Caco-2 (cell line): ENCODE measurements around the gene DEDD2. TPM values are rescaled to one million over a fixed set of nuclear protein-coding genes. Genes with fewer than 3 reads are reported as not detected.

Experiments used
- BruUV-seq: library from RNA; stranded (reverse); fragments of 400-500 nt; replicated peaks from 2 replicates; lab custom pipeline; 2021; lab: Mats Ljungman, UMichigan
- CTCF ChIA-PET: fragments of 300-600 bp; sonication (Branson Sonifier 250); formaldehyde crosslinking; loops from one replicate; lab custom pipeline; 2022; ENCODE audit warnings: antibody characterized with exemption; lab: Charles Lee
- POLR2A ChIA-PET: fragments of 300-600 bp; sonication (Branson Sonifier 250); formaldehyde crosslinking; loops from one replicate; lab custom pipeline; 2022; ENCODE audit warnings: antibody characterized with exemption; lab: Charles Lee
- DNase-seq, 2 experiments: peaks; one replicate each; pipeline versions ENCODE4 v3.0.0 to v3.0.0-alpha.2; 2020 to 2022
- H3K27me3 ChIP-seq: replicated peaks from 2 replicates; pipeline ENCODE4 v1.6.0; 2011; ENCODE audit warnings: low read length; ENCODE audit not compliant: control insufficient read depth, insufficient read depth
- H3K36me3 ChIP-seq: 2 replicates; pipeline ENCODE4 v1.5.1; 2011; ENCODE audit warnings: low read length; ENCODE audit not compliant: control insufficient read depth, insufficient read depth
- H3K4me1 ChIP-seq: fragments of 250-450 bp; sonication (Bioruptor Pico); 2 replicates; pipeline ENCODE4 v1.5.1; 2020; ENCODE audit warnings: mild to moderate bottlenecking
- H3K4me3 ChIP-seq: 2 replicates; pipeline ENCODE4 v1.5.1; 2011; ENCODE audit warnings: low read depth, mild to moderate bottlenecking, control low read depth, low read length
- H3K9me3 ChIP-seq: fragments of 250-450 bp; sonication (Bioruptor Pico); 2 replicates; pipeline ENCODE4 v1.5.1; 2020; ENCODE audit warnings: mild to moderate bottlenecking, moderate library complexity
- H3K27ac Mint-ChIP-seq: one replicate; pipeline ENCODE4 v1.8.0; 2022; ENCODE audit warnings: mixed read lengths; ENCODE audit not compliant: unreplicated experiment
- H3K27me3 Mint-ChIP-seq: one replicate; pipeline ENCODE4 v1.8.0; 2022; ENCODE audit warnings: mixed read lengths; ENCODE audit not compliant: insufficient read depth, unreplicated experiment
- H3K36me3 Mint-ChIP-seq: one replicate; pipeline ENCODE4 v1.8.0; 2022; ENCODE audit warnings: mild to moderate bottlenecking, mixed read lengths; ENCODE audit not compliant: insufficient read depth, unreplicated experiment
- H3K4me1 Mint-ChIP-seq: one replicate; pipeline ENCODE4 v1.8.0; 2022; ENCODE audit warnings: low read depth, mixed read lengths; ENCODE audit not compliant: unreplicated experiment
- H3K4me3 Mint-ChIP-seq: one replicate; pipeline ENCODE4 v1.8.0; 2022; ENCODE audit warnings: mild to moderate bottlenecking, moderate library complexity, mixed read lengths; ENCODE audit not compliant: unreplicated experiment
- H3K9me3 Mint-ChIP-seq: one replicate; pipeline ENCODE4 v1.8.0; 2022; ENCODE audit warnings: mixed read lengths; ENCODE audit not compliant: unreplicated experiment
- intact Hi-C: fragments of 100-400 bp; cut with micrococcal nuclease; formaldehyde crosslinking; loops from one replicate; pipeline ENCODE4 v1.10.0; 2022; ENCODE audit not compliant: unreplicated experiment
- total RNA-seq: library from RNA; stranded (reverse); gene quantifications from 2 replicates; pipeline ENCODE4 v1.2.3, GENCODE V29; 2022
- TF ChIP-seq, protein P1 (sequence below), 2 experiments: fragments of 200-600 bp in 1 of 2; IDR thresholded peaks; 1 replicate in 1 of 2; 2 replicates in 1 of 2; pipeline versions ENCODE4 v1.5.1 to v1.8.0; 2011 to 2022; ENCODE audit warnings: antibody characterized with exemption in 1 of 2, control low read depth in 1 of 2, inconsistent platforms in 1 of 2, low read depth in 1 of 2, low read length in 1 of 2, mild to moderate bottlenecking in 1 of 2, moderate library complexity in 1 of 2; ENCODE audit not compliant: insufficient read depth in 1 of 2, severe bottlenecking in 1 of 2, unreplicated experiment in 1 of 2

The DEDD2 gene
- total RNA-seq, 1 experiment from 2014 or later = 31.2 TPM

DNA sequence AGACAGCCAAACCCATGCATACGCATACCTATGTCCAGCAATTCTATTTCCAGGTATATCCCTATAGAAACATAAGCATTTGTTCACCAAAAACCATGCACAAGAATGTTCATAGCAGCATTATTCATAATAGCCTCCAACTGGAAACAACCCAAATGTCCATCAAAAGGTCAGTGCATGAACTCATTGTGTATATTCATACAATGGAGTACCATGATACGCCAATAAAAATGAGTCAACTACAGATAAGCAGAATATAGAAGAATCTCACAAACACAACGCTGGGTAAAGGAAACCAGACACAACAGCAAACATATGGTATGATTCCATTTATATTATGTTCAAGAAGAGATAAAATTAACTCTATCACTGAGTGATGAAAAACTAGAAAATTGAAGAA lies 23.8 kb downstream of the DEDD2 start:
- H3K4me1 Mint-ChIP-seq = no peaks in the 10 kb centered on the region
- H3K27me3 ChIP-seq = no peaks in the 10 kb centered on the region; the same call in 1 of the 2 replicates
- no TSS peak for BruUV-seq
- peaks cover 3% of the 10 kb centered on the region for H3K27me3 Mint-ChIP-seq
- ChIA-PET POLR2A (no interaction called here), CTCF (no interaction called here)
- intact Hi-C loops = no loop called here
- TF ChIP-seq, protein P1, sequence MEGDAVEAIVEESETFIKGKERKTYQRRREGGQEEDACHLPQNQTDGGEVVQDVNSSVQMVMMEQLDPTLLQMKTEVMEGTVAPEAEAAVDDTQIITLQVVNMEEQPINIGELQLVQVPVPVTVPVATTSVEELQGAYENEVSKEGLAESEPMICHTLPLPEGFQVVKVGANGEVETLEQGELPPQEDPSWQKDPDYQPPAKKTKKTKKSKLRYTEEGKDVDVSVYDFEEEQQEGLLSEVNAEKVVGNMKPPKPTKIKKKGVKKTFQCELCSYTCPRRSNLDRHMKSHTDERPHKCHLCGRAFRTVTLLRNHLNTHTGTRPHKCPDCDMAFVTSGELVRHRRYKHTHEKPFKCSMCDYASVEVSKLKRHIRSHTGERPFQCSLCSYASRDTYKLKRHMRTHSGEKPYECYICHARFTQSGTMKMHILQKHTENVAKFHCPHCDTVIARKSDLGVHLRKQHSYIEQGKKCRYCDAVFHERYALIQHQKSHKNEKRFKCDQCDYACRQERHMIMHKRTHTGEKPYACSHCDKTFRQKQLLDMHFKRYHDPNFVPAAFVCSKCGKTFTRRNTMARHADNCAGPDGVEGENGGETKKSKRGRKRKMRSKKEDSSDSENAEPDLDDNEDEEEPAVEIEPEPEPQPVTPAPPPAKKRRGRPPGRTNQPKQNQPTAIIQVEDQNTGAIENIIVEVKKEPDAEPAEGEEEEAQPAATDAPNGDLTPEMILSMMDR (IDR thresholded peaks at IDR 0.05; ENCODE audit: insufficient read depth in 1 of 2, low read depth in 1 of 2, low read length in 1 of 2, severe bottlenecking in 1 of 2, unreplicated experiment in 1 of 2) = no peak
- no peak overlapping the region for H3K27ac Mint-ChIP-seq
- H3K9me3 Mint-ChIP-seq = peaks cover 13% of the 10 kb centered on the region
- H3K36me3 Mint-ChIP-seq = peaks cover 22% of the 10 kb centered on the region
- no peaks in the 10 kb centered on the region; the same call in 1 of the 2 replicates for H3K9me3 ChIP-seq
- H3K36me3 ChIP-seq = peaks cover 3% of the 10 kb centered on the region; the same call in 1 of the 2 replicates
- DNase-seq = no peak
- peaks cover 11% of the 10 kb centered on the region; the same call in 1 of the 2 replicates for H3K4me1 ChIP-seq
- no peak overlapping the region for H3K4me3 ChIP-seq
- H3K4me3 Mint-ChIP-seq = no peak overlapping the region

DNA sequence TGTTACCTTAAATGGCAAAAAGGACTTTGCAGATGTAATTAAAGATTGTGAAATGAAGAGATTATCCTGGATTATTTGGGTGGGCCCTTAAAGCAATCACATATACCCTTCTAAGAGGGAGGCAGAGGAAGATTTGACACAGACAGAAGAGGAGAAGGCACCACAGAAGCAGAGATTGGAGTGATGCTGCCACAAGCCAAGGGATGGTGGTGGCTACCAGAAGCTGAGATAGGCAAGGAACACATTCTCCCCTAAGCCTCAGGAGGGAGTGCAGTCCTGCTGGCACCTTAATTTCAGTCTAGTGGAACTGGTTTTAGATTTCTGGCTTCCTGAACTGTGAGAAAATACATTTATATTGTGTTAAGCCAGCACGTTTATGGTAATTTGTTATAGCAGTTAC lies 24.2 kb downstream of the DEDD2 start:
- no peak overlapping the region for H3K4me3 ChIP-seq
- Mint-ChIP-seq H3K4me1 (no peaks in the 10 kb centered on the region), H3K27me3 (peaks cover 3% of the 10 kb centered on the region), H3K27ac (no peak overlapping the region), H3K36me3 (peaks cover 22% of the 10 kb centered on the region), H3K9me3 (peaks cover 13% of the 10 kb centered on the region), H3K4me3 (no peak overlapping the region)
- ChIA-PET CTCF (no interaction called here), POLR2A (no interaction called here)
- H3K36me3 ChIP-seq = 0 out of 2 replicates have a peak, but pooled peaks cover 1% of the 10 kb centered on the region
- no TSS peak for BruUV-seq
- no peaks in the 10 kb centered on the region; the same call in 1 of the 2 replicates for H3K9me3 ChIP-seq
- no peak for DNase-seq
- H3K4me1 ChIP-seq = peaks cover 11% of the 10 kb centered on the region; the same call in 1 of the 2 replicates
- intact Hi-C loops = no loop called here
- TF ChIP-seq, protein P1 (IDR thresholded peaks at IDR 0.05; ENCODE audit: insufficient read depth in 1 of 2, low read depth in 1 of 2, low read length in 1 of 2, severe bottlenecking in 1 of 2, unreplicated experiment in 1 of 2) = no peak
- no peaks in the 10 kb centered on the region; the same call in 1 of the 2 replicates for H3K27me3 ChIP-seq

DNA sequence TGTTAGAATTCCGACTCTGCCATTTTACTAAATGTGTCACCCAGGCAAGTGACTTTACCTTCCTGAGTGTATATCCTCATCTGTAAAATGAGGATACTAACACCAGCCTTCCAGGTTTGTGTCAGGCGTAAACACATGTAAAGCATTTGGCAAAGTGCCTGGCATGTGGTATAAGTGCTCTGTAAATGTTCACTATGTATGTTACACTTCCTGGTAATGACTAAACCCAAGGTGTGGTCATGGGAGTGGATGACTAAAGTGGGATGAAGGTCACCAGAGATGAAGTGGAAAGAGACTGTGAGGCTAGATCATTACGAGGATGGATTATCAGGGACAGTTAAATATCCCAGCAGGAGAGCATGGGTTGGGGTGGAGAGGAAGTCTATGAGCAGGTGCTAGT lies 25.6 kb downstream of the DEDD2 start:
- H3K4me1 ChIP-seq = peaks cover 11% of the 10 kb centered on the region; the same call in 1 of the 2 replicates
- Mint-ChIP-seq H3K4me3 (no peak overlapping the region), H3K27me3 (peaks cover 3% of the 10 kb centered on the region), H3K9me3 (peaks cover 13% of the 10 kb centered on the region), H3K36me3 (peaks cover 9% of the 10 kb centered on the region), H3K4me1 (no peaks in the 10 kb centered on the region), H3K27ac (no peak overlapping the region)
- intact Hi-C loops = no loop called here
- H3K27me3 ChIP-seq = no peaks in the 10 kb centered on the region; the same call in 1 of the 2 replicates
- BruUV-seq = no TSS peak
- H3K9me3 ChIP-seq = no peaks in the 10 kb centered on the region; the same call in 1 of the 2 replicates
- DNase-seq = no peak
- ChIA-PET CTCF (no interaction called here), POLR2A (no interaction called here)
- no peak overlapping the region for H3K4me3 ChIP-seq
- TF ChIP-seq, protein P1 (IDR thresholded peaks at IDR 0.05; ENCODE audit: insufficient read depth in 1 of 2, low read depth in 1 of 2, low read length in 1 of 2, severe bottlenecking in 1 of 2, unreplicated experiment in 1 of 2) = no peak
- no peaks in the 10 kb centered on the region for H3K36me3 ChIP-seq
